Brain pericyte (primary cell): ENCODE data around the gene CD34.

Experiments
- DNase-seq: peaks from one replicate; pipeline ENCODE4 v3.0.0-alpha.2; 2012; ENCODE audit warnings: low read depth, low spot score

Gene CD34

GRCh38 chr1:207873055-207873890 is 37.7 kb downstream of the CD34 start:
- no peak for DNase-seq

- DNase-seq: no peak
These were observed 38.3 kb downstream of the CD34 start for GRCh38 chr1:207872621-207873020.

- DNase-seq: no peak
These were observed 39.7 kb downstream of the CD34 start for GRCh38 chr1:207871117-207871649.

- DNase-seq: no peak
These were observed 40.5 kb downstream of the CD34 start for GRCh38 chr1:207870306-207871031.

- no peak for DNase-seq
These were observed 41.1 kb downstream of the CD34 start for GRCh38 chr1:207869859-207870258.

GRCh38 chr1:207868774-207869721 is 41.9 kb downstream of the CD34 start:
- no peak for DNase-seq

- DNase-seq: no peak
These were observed 42.6 kb downstream of the CD34 start for GRCh38 chr1:207868251-207868773.

GRCh38 chr1:207867136-207868109 is 43.5 kb downstream of the CD34 start:
- DNase-seq: no peak

GRCh38 chr1:207866471-207867135 is 44.3 kb downstream of the CD34 start:
- no peak for DNase-seq

- DNase-seq: no peak
These were observed 46.9 kb downstream of the CD34 start for GRCh38 chr1:207863893-207864535.

- no peak for DNase-seq
These were observed 48.6 kb downstream of the CD34 start for GRCh38 chr1:207862241-207862787.

- no peak for DNase-seq
These were observed 49.3 kb downstream of the CD34 start for GRCh38 chr1:207861442-207862177.

GRCh38 chr1:207860531-207860930 is 50.4 kb downstream of the CD34 start:
- no peak for DNase-seq

- DNase-seq: no peak
These were observed 52.1 kb downstream of the CD34 start for GRCh38 chr1:207858806-207859205.

- DNase-seq: no peak
These were observed 52.6 kb downstream of the CD34 start for GRCh38 chr1:207858281-207858680.

- DNase-seq: no peak
These were observed 53.5 kb downstream of the CD34 start for GRCh38 chr1:207857447-207857846.

- no peak for DNase-seq
These were observed 54.5 kb downstream of the CD34 start for GRCh38 chr1:207856276-207857023.
